NCI-H1694 treated with DMSO at 0.1 percent for 48 hours (cell line): ENCODE data around the gene IL1RL2.

Experiments used
- DNase-seq: peaks from one replicate; lab custom pipeline; 2025; lab: John Stamatoyannopoulos, UW

Gene IL1RL2

GRCh38 chr2:102238778-102239177 is 52.0 kb downstream of the IL1RL2 start:
- DNase-seq, result no peak

DNA sequence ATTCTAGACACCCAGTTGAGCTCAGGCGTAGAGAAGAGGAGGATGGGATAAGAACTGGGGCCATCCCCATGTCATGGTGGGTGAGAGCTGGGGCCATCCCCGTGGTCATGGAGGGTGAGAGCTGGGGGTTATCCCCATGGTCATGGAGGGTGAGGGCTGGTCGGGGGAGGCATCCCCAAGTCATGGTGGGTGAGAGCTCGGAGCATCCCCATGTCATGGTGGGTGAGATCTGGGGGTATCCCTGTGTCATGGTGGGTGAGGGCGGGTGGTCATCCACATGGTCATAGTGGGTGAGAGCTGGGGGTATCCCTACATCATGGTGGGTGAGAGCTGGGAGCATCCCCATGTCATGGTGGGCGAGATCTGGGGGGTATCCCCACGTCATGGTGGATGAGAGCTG is 52.5 kb downstream of the IL1RL2 start:
- no peak for DNase-seq

DNA sequence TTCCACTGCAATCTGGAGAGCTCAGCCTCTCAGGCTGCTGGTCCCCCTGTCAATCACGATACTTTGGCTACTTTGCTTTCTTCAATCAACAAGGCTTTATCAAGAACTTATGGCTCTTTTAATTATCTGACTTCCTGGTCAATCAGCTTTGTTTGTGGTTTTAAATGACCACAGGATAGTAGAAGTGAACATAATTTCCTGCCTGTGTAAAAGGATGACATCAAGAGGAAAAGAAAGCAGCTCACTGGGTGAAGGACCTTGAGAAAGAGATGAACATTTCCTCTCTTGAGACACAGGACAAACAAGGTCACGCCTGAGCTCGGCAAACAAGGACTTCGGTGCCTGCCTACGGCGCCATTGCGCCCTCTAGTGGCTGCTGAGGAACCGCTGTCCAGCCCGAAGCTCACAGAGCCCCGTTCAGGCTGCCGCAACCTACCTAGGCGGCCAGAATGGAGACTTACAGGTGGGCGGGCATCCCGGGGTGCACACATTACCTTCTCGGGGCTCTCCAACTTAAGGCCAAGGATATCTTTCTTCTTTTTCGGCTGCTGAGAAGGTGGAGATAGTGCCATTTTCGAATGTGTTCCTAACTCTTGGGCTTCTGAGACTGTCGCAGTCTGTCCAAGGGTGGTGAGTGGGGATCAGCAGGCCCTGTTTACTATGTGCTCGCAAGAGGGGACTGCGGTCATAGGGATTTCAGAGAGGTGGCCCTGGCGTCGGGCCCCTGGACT is 54.0 kb downstream of the IL1RL2 start:
- peak; percentile 7 for DNase-seq

GRCh38 chr2:102241616-102242305 is 54.9 kb downstream of the IL1RL2 start:
- DNase-seq, result no peak

DNA sequence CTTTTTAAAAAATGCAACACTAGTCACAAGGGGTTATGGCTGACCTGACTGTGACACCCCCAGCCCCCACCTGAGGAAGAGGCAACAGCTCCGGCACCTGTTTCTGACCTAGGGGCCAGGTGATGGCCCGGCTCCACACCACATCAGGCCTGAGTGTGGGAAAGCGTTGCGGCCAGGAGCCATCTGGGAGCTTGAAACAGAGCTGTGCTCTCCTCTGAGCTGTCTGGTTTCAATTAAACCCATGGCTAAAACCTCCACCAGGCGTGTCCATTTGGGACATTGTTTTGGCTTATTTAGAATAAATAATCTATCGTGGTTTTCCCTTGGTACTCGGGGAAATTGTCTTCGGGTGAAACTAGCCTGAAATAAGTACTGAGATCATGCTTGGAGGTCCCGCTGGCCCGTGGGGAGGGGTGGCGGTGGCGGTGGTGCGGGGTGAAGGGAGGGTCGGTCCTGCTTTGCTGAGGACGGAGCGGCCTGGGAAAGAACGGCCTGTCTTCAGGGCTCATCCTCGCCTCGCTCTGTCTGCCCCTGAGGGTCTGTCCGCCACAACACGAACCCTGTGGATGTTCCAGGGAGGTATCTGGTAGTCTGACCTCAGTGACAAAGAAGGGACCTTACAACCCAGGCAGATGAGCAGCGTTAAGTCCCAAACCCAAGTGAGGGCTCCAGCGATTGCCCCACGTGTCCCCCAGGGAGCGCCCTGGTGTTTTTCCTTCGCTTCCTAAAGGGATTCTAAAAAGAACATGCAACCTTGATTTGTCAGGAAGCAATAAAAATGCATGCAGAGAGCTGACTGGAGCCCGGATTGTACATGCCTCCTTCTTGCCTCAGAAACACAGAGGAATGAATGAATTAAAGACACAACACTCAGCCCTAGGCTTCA is 58.7 kb downstream of the IL1RL2 start:
- no peak for DNase-seq

- DNase-seq, result no peak
Observed at GRCh38 chr2:102250278-102250821, 63.5 kb downstream of the IL1RL2 start.

DNA sequence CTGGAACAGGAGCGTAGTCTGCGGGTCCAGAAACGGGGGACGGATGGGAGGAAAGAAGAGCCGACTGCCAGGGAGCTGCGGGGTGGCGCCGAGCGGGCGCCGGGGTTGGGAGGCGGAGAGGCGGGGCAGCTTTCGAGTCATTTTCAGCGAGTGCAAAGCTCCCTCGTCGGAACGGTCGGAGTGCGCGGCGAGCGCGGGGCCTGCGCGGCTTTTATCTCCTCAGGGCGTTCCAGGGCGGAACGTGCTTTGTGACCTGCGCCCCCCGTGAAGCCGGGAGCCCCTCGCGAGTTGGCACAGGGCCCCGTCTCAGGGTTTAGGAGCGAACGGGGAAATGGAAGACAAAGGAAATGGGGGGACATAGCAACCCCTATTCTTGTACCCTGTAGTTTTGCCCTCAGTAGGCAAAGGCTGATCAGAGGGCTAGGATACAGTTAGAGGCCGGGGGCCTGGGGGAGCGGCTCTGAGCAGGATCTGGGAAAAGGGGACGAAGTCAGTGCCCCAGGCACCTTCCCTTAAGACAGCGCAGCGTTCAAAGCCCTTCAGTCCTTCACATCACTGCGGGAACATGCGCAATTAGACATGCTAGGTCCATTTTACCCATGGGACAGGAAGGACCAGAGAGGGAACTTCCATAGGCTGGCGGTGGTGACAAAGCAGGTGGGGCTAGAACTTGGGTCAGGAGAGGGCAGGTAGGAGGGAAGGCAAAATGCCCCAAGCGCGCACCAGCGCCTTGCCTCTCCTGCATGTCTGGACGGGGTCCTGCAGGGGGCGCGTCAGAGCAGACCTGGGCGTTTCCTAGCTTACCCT is 64.4 kb downstream of the IL1RL2 start:
- DNase-seq, result no peak

DNA sequence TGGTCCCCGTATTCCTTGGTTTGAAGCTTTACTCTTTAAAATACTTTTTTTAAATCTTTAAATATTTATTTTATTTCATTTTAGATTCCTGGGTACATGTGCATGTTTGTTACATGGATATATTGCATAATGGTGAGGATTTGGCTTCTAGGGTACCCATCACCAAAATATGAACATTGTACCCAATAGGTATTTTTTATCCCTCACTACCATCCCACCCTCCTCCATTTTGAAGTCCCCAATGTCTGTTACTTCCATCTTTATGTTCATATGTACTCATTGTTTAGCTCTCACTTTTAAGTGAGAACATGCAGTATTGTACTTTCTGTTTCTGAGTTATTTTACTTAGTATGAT is 65.0 kb downstream of the IL1RL2 start:
- DNase-seq, result no peak

DNA sequence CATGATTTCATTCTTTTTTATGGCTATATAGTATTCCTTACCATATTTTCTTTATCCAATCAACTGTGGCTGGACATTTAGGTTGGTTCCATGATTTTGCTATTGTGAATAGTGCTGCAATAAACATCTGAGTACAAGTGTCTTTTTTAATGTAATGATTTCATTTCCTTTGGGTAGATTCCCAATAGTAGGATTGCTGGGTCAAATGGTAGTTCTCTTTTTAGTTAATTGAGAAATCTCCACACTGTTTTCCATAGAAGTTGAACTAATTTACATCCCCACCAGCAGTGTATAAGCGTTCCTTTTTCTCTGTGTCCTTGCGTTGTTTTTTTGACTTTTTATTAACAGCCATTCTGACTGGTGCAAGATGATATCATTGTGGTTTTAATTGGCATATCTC is 65.4 kb downstream of the IL1RL2 start:
- DNase-seq, result no peak

DNA sequence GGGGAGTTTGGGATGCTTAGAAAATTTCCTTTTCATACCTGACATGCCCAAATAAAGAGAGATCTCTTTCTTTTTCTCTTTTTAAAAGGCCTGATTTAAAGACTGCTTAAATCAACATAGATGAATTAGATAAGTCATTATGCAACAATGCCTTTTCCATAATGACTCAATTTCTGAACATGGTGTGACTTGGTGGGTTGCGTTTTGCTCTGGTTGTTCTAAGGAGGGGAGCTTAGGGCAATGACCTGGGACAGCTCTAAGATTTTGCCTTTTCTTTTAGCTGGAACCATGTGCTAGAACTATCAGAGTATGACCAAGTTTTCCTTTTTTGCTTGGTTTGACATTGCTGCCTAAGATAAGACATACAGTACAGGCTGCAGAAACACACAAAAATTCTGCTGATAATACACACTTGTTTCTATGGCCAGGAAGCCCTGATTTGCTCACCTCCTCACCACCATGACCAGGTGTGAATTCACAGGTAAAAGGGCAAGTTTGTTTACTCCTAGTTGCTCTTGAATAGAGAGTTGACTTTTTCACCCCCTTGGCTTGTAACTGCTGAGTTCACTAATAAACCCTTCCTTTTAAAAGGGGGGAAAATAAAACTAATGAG is 66.4 kb downstream of the IL1RL2 start:
- DNase-seq, result no peak

DNA sequence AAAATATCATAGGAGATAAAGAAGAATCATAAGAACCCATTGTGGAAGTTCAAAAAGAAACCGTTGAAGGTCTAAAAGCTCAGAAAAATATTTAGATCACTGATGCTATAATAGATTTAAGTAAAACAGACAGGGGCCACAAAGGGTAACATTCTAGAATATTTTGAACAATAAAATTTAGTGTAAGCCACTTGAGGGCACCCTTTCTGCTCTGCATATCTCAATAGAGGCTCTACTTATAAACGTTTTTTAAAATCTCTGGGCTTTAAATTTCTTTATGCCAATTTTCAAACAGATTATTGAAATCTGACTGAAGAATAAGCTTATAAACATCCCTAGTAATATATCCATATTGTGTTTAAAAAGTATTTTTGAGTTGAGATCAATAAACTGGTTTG is 66.9 kb downstream of the IL1RL2 start:
- no peak for DNase-seq

GRCh38 chr2:102256276-102256675 is 69.5 kb downstream of the IL1RL2 start:
- DNase-seq, result no peak

DNA sequence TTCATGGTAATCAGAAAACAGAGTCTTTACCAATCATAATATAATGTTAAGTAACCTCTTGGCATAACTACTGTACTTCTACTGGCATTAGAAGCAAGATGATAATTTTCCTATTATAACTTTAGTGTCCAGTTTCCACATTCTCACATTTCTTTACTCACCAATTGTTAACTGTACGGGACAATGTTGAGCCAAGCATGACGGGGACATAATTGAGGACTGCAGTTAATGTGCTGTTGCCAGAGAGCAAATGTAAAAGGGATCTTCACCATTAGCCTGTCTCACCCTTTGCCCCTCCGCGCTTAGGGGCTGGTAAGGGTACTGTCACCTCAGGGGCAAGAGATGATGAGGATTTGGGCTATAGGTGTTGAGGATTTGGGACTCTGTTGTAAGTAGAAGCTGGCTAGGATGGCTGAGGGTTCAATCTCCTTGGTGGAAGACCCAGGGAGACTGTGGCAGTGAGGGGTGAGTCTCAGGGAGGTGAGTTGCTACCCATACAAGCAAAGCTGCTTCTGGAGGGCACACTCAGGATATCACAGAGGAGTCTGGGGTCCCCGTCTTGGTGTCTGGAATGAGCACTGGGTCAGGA is 70.1 kb downstream of the IL1RL2 start:
- DNase-seq, result no peak

GRCh38 chr2:102258025-102258385 is 71.2 kb downstream of the IL1RL2 start:
- DNase-seq, result no peak

DNA sequence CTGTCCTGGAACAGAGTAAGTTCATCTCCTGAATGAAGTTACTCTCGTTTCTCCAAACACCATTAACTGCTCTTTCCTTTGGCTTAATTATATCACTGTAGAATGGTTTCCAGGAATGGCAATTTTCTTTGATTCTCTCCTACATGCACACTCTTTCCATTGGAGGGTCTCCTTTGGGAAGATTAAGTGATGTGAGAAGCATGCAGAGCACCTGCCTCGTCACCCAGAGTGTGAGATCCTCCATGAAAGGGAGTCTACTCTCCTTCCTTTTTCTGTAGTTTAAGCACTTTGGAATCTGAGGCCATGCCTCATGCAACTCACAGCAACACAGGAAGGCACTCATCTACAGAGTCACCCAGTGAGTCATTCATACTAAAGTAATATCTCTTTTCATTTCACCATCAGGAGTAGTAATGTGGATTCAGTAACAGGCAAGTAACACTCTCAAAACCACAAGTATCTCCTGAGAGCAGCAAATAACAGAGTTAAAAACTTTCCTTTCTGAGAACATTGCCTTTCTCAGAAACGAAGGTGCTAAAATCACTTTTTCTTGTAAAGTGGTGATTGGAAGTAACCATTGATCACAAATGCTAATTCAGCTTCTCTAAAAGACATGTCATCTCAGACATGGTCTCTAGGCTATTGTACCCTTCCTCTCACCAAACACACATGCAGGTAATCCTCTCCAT is 71.7 kb downstream of the IL1RL2 start:
- no peak for DNase-seq

- no peak for DNase-seq
Observed at GRCh38 chr2:102261467-102262135, 74.8 kb downstream of the IL1RL2 start.

GRCh38 chr2:102262216-102263129 is 75.7 kb downstream of the IL1RL2 start:
- no peak for DNase-seq

GRCh38 chr2:102264952-102265351 is 78.1 kb downstream of the IL1RL2 start:
- DNase-seq, result no peak

DNA sequence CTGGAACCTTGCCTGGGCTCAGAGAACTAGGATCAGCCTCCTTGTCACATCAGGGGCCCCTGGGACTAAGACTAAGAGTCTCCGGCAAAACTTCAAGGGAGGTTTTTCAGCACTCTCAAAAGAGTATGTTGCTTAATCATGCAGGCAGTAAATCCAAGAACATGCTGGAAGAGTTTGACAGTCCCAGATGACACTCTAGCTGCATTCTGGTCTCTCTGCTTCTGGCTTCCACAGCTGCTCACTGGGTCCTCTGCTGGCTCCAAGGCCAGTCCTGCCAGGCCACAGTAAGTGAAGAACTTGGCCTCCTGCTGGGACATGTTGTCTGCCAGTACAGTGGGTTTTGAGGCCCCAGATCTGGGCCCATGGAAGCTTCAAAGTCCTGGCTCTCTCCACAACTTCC is 79.4 kb downstream of the IL1RL2 start:
- DNase-seq, result no peak
